K562 (cell line): ENCODE measurements around the gene DGCR8. TPM values are rescaled to one million over a fixed set of nuclear protein-coding genes. Genes with fewer than 3 reads are reported as not detected.

Experiments
- ATAC-seq: fragments of 200-7000 bp; cut with Tn5 transposase; 3 replicates; pipeline ENCODE4 v1.9.1; 2020; ENCODE audit warnings: moderate library complexity
- BruUV-seq: library from RNA; stranded (reverse); fragments of 400-500 nt; replicated peaks from 2 replicates; lab custom pipeline; 2021; lab: Mats Ljungman, UMichigan
- CTCF ChIA-PET: fragments of 300-600 bp; formaldehyde crosslinking; extraction: SDS; loops from one replicate; lab custom pipeline; 2021; ENCODE audit warnings: low intra/inter-chr PET ratio; lab: Yijun Ruan, JAX
- POLR2A ChIA-PET: fragments of 300-600, 350-650 bp; sonication (Branson Sonifier 250); formaldehyde crosslinking; extraction: SDS; loops from one replicate; lab custom pipeline; 2021; ENCODE audit warnings: antibody characterized with exemption, inconsistent platforms; lab: Yijun Ruan, JAX
- DNase-seq, 4 experiments: peaks; one replicate each; pipeline versions ENCODE4 v3.0.0 to v3.0.0-alpha.2; 2011 to 2018; ENCODE audit warnings: low spot score in 3 of 4, mixed read lengths in 3 of 4; ENCODE audit errors: extremely low read depth in 1 of 4
- FAIRE-seq: peaks from 2 replicates; lab custom pipeline; 2011; peaks lifted over from hg19 to GRCh38; lab: Jason Lieb, UNC
- H2AFZ ChIP-seq: 2 replicates; pipeline ENCODE4 v1.6.0; 2011; ENCODE audit warnings: low read depth, low read length, control low read depth, inconsistent platforms
- H3K27ac ChIP-seq: fragments of 200-600 bp; 3 replicates; pipeline ENCODE4 v1.8.0; 2011; ENCODE audit warnings: low read depth, mild to moderate bottlenecking, control low read depth, inconsistent platforms, low read length, moderate library complexity, mixed read lengths; ENCODE audit errors: extremely low read depth
- H3K27me3 ChIP-seq, 2 experiments: fragments of 300-600 bp in 1 of 2; 2 replicates in 1 of 2; 3 replicates in 1 of 2; pipeline versions ENCODE4 v1.6.0 to v1.8.0; 2011; ENCODE audit warnings: inconsistent platforms in 2 of 2, low read length in 2 of 2, mild to moderate bottlenecking in 1 of 2, mixed read lengths in 1 of 2, moderate library complexity in 1 of 2; ENCODE audit not compliant: control insufficient read depth in 2 of 2, insufficient read depth in 2 of 2
- H3K36me3 ChIP-seq: fragments of 300-600 bp; 3 replicates; pipeline ENCODE4 v1.8.0; 2011; ENCODE audit warnings: mild to moderate bottlenecking, low read length, inconsistent platforms; ENCODE audit not compliant: control insufficient read depth, insufficient read depth
- H3K4me1 ChIP-seq, 2 experiments: fragments of 200-600 bp in 1 of 2; replicated peaks in 1 of 2; 2 replicates in 1 of 2; 3 replicates in 1 of 2; pipeline versions ENCODE4 v1.5.1 to v1.8.0; 2011; ENCODE audit warnings: inconsistent platforms in 2 of 2, low read length in 2 of 2, mild to moderate bottlenecking in 1 of 2, mixed read lengths in 1 of 2, moderate library complexity in 1 of 2; ENCODE audit not compliant: control insufficient read depth in 2 of 2, insufficient read depth in 2 of 2
- H3K4me2 ChIP-seq: 2 replicates; pipeline ENCODE4 v1.6.1; 2011; ENCODE audit warnings: low read length, control low read depth, inconsistent platforms, mixed read lengths; ENCODE audit not compliant: insufficient read depth
- H3K4me3 ChIP-seq: fragments of 200-600 bp; sonication (generic), shearing (Covaris generic); 2 replicates; pipeline ENCODE4 v1.5.1; 2016; ENCODE audit warnings: control low read depth, inconsistent platforms
- H3K79me2 ChIP-seq: fragments of 200-600 bp; 3 replicates; pipeline ENCODE4 v1.8.0; 2011; ENCODE audit warnings: low read length, inconsistent platforms; ENCODE audit not compliant: control insufficient read depth, insufficient read depth
- H3K9ac ChIP-seq, 2 experiments: 2 replicates each; pipeline versions ENCODE4 v1.6.0 to v1.6.1; 2011; ENCODE audit warnings: low read depth in 2 of 2, low read length in 2 of 2, control low read depth in 1 of 2, inconsistent platforms in 1 of 2, mild to moderate bottlenecking in 1 of 2, mixed read lengths in 1 of 2; ENCODE audit not compliant: insufficient read depth in 1 of 2
- H3K9me1 ChIP-seq: one replicate; pipeline ENCODE4 v1.6.0; 2011; ENCODE audit warnings: inconsistent platforms, mild to moderate bottlenecking, low read length, moderate library complexity; ENCODE audit not compliant: control insufficient read depth, insufficient read depth
- H3K9me3 ChIP-seq: replicated peaks from 2 replicates; pipeline ENCODE4 v1.5.1; 2011; ENCODE audit warnings: low read depth, low read length, inconsistent platforms; ENCODE audit not compliant: control insufficient read depth, insufficient read depth
- H4K20me1 ChIP-seq: replicated peaks from 2 replicates; pipeline ENCODE4 v1.6.1; 2011; ENCODE audit warnings: low read length, inconsistent platforms, mixed read lengths; ENCODE audit not compliant: control insufficient read depth, insufficient read depth
- ESRRB ChIP-seq: fragments of 250-450 bp; sonication (Bioruptor Pico); IDR thresholded peaks from 2 replicates; pipeline ENCODE4 v1.5.0; 2020; ENCODE audit warnings: mild to moderate bottlenecking, moderate library complexity, borderline replicate concordance
- HDAC1 ChIP-seq, 2 experiments: fragments of 450-650 bp; IDR thresholded peaks; 2 replicates each; pipeline ENCODE4 v1.6.1; 2016 to 2017; ENCODE audit warnings: inconsistent platforms in 1 of 2, mild to moderate bottlenecking in 1 of 2, moderate library complexity in 1 of 2
- HMG20B ChIP-seq: fragments of 250-450 bp; sonication (Bioruptor Pico); IDR thresholded peaks from 2 replicates; pipeline ENCODE4 v1.5.0; 2021; ENCODE audit warnings: mild to moderate bottlenecking
- MYNN ChIP-seq, 2 experiments: sonication (generic); formaldehyde crosslinking in 1 of 2; IDR thresholded peaks; 2 replicates each; pipeline versions ENCODE4 v1.5.0 to v1.6.1; 2016 to 2020; ENCODE audit warnings: antibody characterized with exemption in 1 of 2, missing genetic modification reagents in 1 of 2
- PCBP1 ChIP-seq: fragments of 200-400 bp; formaldehyde crosslinking; IDR thresholded peaks from 2 replicates; pipeline ENCODE4 v1.6.1; 2018; ENCODE audit warnings: mild to moderate bottlenecking, low read depth, low read length; ENCODE audit not compliant: poor library complexity, severe bottlenecking
- PHB ChIP-seq: fragments of 250-450 bp; sonication (Bioruptor Pico); IDR thresholded peaks from 2 replicates; pipeline ENCODE4 v1.5.0; 2021
- POLR2A ChIP-seq: fragments of 450-650 bp; conservative IDR thresholded peaks from 2 replicates; pipeline ENCODE4 v1.6.1; 2016
- POLR3A ChIP-seq: IDR thresholded peaks from 2 replicates; pipeline ENCODE4 v1.6.1; 2011; ENCODE audit warnings: borderline replicate concordance, mild to moderate bottlenecking, moderate library complexity; ENCODE audit not compliant: insufficient read length, insufficient read depth; ENCODE audit errors: extremely low read depth
- PURB ChIP-seq: sonication (generic); formaldehyde crosslinking; IDR thresholded peaks from 2 replicates; pipeline ENCODE4 v1.9.0; 2021; ENCODE audit warnings: low read depth, mild to moderate bottlenecking, missing genetic modification reagents
- RBFOX2 ChIP-seq: fragments of 200-400 bp; formaldehyde crosslinking; IDR thresholded peaks from 2 replicates; pipeline ENCODE4 v1.6.1; 2017; ENCODE audit warnings: low read depth, mild to moderate bottlenecking, low read length, moderate library complexity
- RBM14 ChIP-seq: fragments of 200-400 bp; formaldehyde crosslinking; IDR thresholded peaks from 2 replicates; pipeline ENCODE4 v1.6.1; 2018; ENCODE audit warnings: low read depth, mild to moderate bottlenecking, low read length, moderate library complexity, borderline replicate concordance; ENCODE audit not compliant: insufficient read depth
- RBM22 ChIP-seq: fragments of 200-400 bp; formaldehyde crosslinking; IDR thresholded peaks from 2 replicates; pipeline ENCODE4 v1.6.1; 2018; ENCODE audit warnings: low read length, low read depth; ENCODE audit not compliant: poor library complexity, severe bottlenecking
- SUPT5H ChIP-seq: fragments of 450-650 bp; IDR thresholded peaks from 2 replicates; pipeline ENCODE4 v1.6.1; 2016
- ZNF449 ChIP-seq: fragments of 250-450 bp; sonication (Bioruptor Pico); IDR thresholded peaks from 2 replicates; pipeline ENCODE4 v1.8.0; 2022; ENCODE audit warnings: moderate library complexity, mild to moderate bottlenecking, inconsistent platforms
- ZSCAN29 ChIP-seq: fragments of 450-650 bp; IDR thresholded peaks from 2 replicates; pipeline ENCODE4 v1.6.1; 2017
- WGBS: fragments of 100-300 bp; shearing (Covaris generic); methylation state at CpG from one replicate; pipeline ENCODE4 v1.1.6; 2016; ENCODE audit warnings: low coverage, mixed read lengths; ENCODE audit not compliant: insufficient coverage; ENCODE audit errors: missing lambda C conversion rate; 5-methylcytosine and 5-hydroxymethylcytosine counted together
- in situ Hi-C: fragments of 300-500 bp; cut with MboI; formaldehyde crosslinking; loops from 4 replicates; pipeline ENCODE4 v1.15.0; 2018; ENCODE audit warnings: inconsistent platforms, mixed read lengths
- intact Hi-C: fragments of 100-400 bp; cut with micrococcal nuclease; formaldehyde crosslinking; loops from 2 replicates; pipeline ENCODE4 v1.14.2; 2022
- polyA plus RNA-seq, 8 experiments: library from polyadenylated mRNA; depleted of rRNA in 4 of 8; stranded (reverse) in 5 of 8; unstranded in 3 of 8; fragments of >200 nt; fragmentation: Nextera tagmentation in 2 of 8; fragmentation: Illumina TruSeq in 1 of 8; extraction: Ambion mirVana in 2 of 8; extraction: Trizol in 1 of 8; gene quantifications; 2 replicates each; pipeline versions ENCODE4 v1.2.1 to v1.2.3, GENCODE V29; 2011 to 2014; ENCODE audit warnings: inconsistent platforms in 1 of 8, missing spikeins in 1 of 8
- total RNA-seq, 7 experiments: library from RNA; depleted of rRNA in 6 of 7; stranded (reverse); fragments of >200 nt in 6 of 7; fragmentation: Illumina TruSeq in 2 of 7; extraction: Trizol in 2 of 7; gene quantifications; 2 replicates each; pipeline versions ENCODE4 v1.2.1 to v1.2.3, GENCODE V29; 2011 to 2021; ENCODE audit warnings: low replicate concordance in 1 of 7
- TF ChIP-seq, protein P1 (sequence below): sonication (generic); formaldehyde crosslinking; IDR thresholded peaks from 2 replicates; pipeline ENCODE4 v1.8.0; 2022; ENCODE audit warnings: mild to moderate bottlenecking, missing genetic modification reagents
- TF ChIP-seq, protein P2 (sequence below), 2 experiments: IDR thresholded peaks; 2 replicates each; pipeline ENCODE4 v1.6.1; 2011; ENCODE audit warnings: borderline replicate concordance in 1 of 2, control low read depth in 1 of 2, low read depth in 1 of 2, low read length in 1 of 2, mild to moderate bottlenecking in 1 of 2, mixed read lengths in 1 of 2, moderate library complexity in 1 of 2; ENCODE audit not compliant: insufficient read depth in 1 of 2, insufficient read length in 1 of 2, poor library complexity in 1 of 2, severe bottlenecking in 1 of 2; ENCODE audit errors: extremely low read depth in 1 of 2

DGCR8 gene
- total and polyA plus RNA-seq, 9 of the 15 experiments (the other 6 are each of a cell fraction or from before 2014, with no cell fraction given) = 5.9 to 144 (median 80.1) TPM

GRCh38 chr22:20064545-20065262 is 15.3 kb upstream of the DGCR8 start:
- H4K20me1 ChIP-seq = peaks cover 22% of the 10 kb centered on the region; the same call in 1 of the 2 replicates
- ATAC-seq (no peak), FAIRE-seq (no peak), DNase-seq (no peak)
- ChIA-PET CTCF (no interaction called here), POLR2A (interaction anchor here (0.6 to 2.0 kb wide), 3 partner anchors 12 to 461 kb away, joined by 4 to 5 read pairs (median 5); no protein-coding TSS in a partner anchor)
- no peak overlapping the region for H3K27ac ChIP-seq
- H3K4me1 ChIP-seq = peaks cover 8 to 56% of the 10 kb centered on the region in 2 experiments
- H3K9ac ChIP-seq = peak overlapping the region in 1 of 2 experiments; percentile 59; a peak in 1 of 4 replicates
- peaks cover 12% of the 10 kb centered on the region; the same call in 2 of the 3 replicates for H3K79me2 ChIP-seq
- intact Hi-C loops = no loop called here
- no peaks in the 10 kb centered on the region for H3K27me3 ChIP-seq
- no peak overlapping the region for H2AFZ ChIP-seq
- no peak overlapping the region for H3K4me2 ChIP-seq
- H3K36me3 ChIP-seq = peaks cover 48% of the 10 kb centered on the region
- no peaks in the 10 kb centered on the region for H3K9me3 ChIP-seq
- in situ Hi-C loops = no loop called here
- 87% methylated on average over 18 of the region's 18 CpGs for WGBS
- BruUV-seq = no TSS peak
- no peak overlapping the region for H3K4me3 ChIP-seq
- H3K9me1 ChIP-seq = peaks cover 17% of the 10 kb centered on the region
- TF ChIP-seq ZNF449 (CRISPR knock-in tag) (no peak), ZSCAN29 (no peak), ESRRB (CRISPR knock-in tag) (no peak), HMG20B (CRISPR knock-in tag) (no peak), PURB (no peak), RBFOX2 (0 out of 2 replicates have a peak, but pooled peaks have one; percentile 3), PHB (CRISPR knock-in tag) (peak; percentile 74; the same call in 1 of the 2 replicates), PCBP1 (no peak), MYNN (IDR thresholded peaks at IDR 0.05) (0 out of 2 replicates have a peak, but pooled peaks have one; percentile 61), MYNN (CRISPR knock-in tag; IDR thresholded peaks at IDR 0.05) (no peak), SUPT5H (peak; percentile 45; the same call in 1 of the 2 replicates), HDAC1 (IDR thresholded peaks at IDR 0.05) (no peak), RBM22 (no peak), POLR3A (no peak), POLR2A (peak; percentile 62), RBM14 (no peak)
- TF ChIP-seq, protein P1, sequence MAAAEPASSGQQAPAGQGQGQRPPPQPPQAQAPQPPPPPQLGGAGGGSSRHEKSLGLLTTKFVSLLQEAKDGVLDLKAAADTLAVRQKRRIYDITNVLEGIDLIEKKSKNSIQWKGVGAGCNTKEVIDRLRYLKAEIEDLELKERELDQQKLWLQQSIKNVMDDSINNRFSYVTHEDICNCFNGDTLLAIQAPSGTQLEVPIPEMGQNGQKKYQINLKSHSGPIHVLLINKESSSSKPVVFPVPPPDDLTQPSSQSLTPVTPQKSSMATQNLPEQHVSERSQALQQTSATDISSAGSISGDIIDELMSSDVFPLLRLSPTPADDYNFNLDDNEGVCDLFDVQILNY (CRISPR knock-in tag) = no peak
- TF ChIP-seq, protein P2, sequence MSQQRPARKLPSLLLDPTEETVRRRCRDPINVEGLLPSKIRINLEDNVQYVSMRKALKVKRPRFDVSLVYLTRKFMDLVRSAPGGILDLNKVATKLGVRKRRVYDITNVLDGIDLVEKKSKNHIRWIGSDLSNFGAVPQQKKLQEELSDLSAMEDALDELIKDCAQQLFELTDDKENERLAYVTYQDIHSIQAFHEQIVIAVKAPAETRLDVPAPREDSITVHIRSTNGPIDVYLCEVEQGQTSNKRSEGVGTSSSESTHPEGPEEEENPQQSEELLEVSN (IDR thresholded peaks at IDR 0.05; ENCODE audit: borderline replicate concordance in 1 of 2, extremely low read depth in 1 of 2, insufficient read depth in 1 of 2, insufficient read length in 1 of 2, low read depth in 1 of 2, low read length in 1 of 2, poor library complexity in 1 of 2, severe bottlenecking in 1 of 2) = no peak
